Mammary epithelial cell (primary cell): ENCODE measurements around the gene PITRM1.

Experiments used
- CTCF ChIP-seq, 2 donors: IDR thresholded peaks in 1 of 2; conservative IDR thresholded peaks in 1 of 2; 2 replicates each; pipeline ENCODE4 v1.5.1; 2011 to 2012; ENCODE audit warnings: inconsistent platforms in 2 of 2, low read length in 2 of 2, mild to moderate bottlenecking in 2 of 2, control low read depth in 1 of 2, low read depth in 1 of 2; ENCODE audit not compliant: insufficient read depth in 1 of 2; ENCODE audit errors: extremely low read depth in 1 of 2
- EZH2 ChIP-seq: IDR thresholded peaks from 2 replicates; pipeline ENCODE4 v1.6.1; 2012; ENCODE audit warnings: low read length, inconsistent platforms, borderline replicate concordance

GRCh38 chr10:3105166-3105565 lies 67.4 kb downstream of the PITRM1 start:
- TF ChIP-seq CTCF (conservative IDR thresholded peaks at IDR 0.05 in 1 of 2, IDR thresholded peaks at IDR 0.05 in 1 of 2; ENCODE audit: extremely low read depth in 1 of 2, insufficient read depth in 1 of 2, low read depth in 1 of 2, low read length in 2 of 2) (no peak), EZH2 (no peak)
